NCI-H1694 treated with DMSO at 0.1 percent for 48 hours (cell line): ENCODE results near the gene NOP53.
A peak's percentile ranks its signal among the peaks of the same experiment; 100 is the strongest.
"Not testable (repeated sequence)": the region's sequence is repeated elsewhere in the genome, so short reads cannot be mapped to it uniquely, and the experiment has no call there.

ENCODE experiments used
- DNase-seq: peaks from one replicate; lab custom pipeline; 2025; lab: John Stamatoyannopoulos, UW

NOP53 gene

GRCh38 chr19:47777245-47778048, 32.1 kb downstream of the NOP53 start:
- not testable (repeated sequence) for DNase-seq

GRCh38 chr19:47778049-47778953, 33.0 kb downstream of the NOP53 start, which contains the start of gene SELENOW:
SELENOW (plus strand) TSS chr19:47778703; CDS start chr19:47778786, 83 bp downstream.
- peak; percentile 50 for DNase-seq

- no peak for DNase-seq
Measured at GRCh38 chr19:47778954-47779351, 33.6 kb downstream of the NOP53 start.

GRCh38 chr19:47779524-47780214, 34.3 kb downstream of the NOP53 start:
- no peak for DNase-seq

GRCh38 chr19:47780215-47780551, 34.8 kb downstream of the NOP53 start:
- no peak for DNase-seq

GRCh38 chr19:47781590-47782262, 36.4 kb downstream of the NOP53 start:
- no peak for DNase-seq

- no peak for DNase-seq
Measured at GRCh38 chr19:47786566-47786965, 41.2 kb downstream of the NOP53 start.

GRCh38 chr19:47787307-47787706, 42.0 kb downstream of the NOP53 start:
- DNase-seq: not testable (repeated sequence)

GRCh38 chr19:47789811-47790210, 44.5 kb downstream of the NOP53 start:
- DNase-seq: not testable (repeated sequence)

GRCh38 chr19:47790398-47790814, 45.1 kb downstream of the NOP53 start:
- peak; percentile 44 for DNase-seq

GRCh38 chr19:47792616-47793015, 47.3 kb downstream of the NOP53 start:
- no peak for DNase-seq

GRCh38 chr19:47794526-47794925, 49.2 kb downstream of the NOP53 start:
- no peak for DNase-seq

- DNase-seq: no peak
Measured at GRCh38 chr19:47796785-47797184, 51.4 kb downstream of the NOP53 start.

GRCh38 chr19:47797996-47798903, 52.9 kb downstream of the NOP53 start:
- DNase-seq: no peak

GRCh38 chr19:47798904-47799266, 53.5 kb downstream of the NOP53 start:
- DNase-seq: no peak

- no peak for DNase-seq
Measured at GRCh38 chr19:47801270-47801669, 55.9 kb downstream of the NOP53 start.

GRCh38 chr19:47802521-47803043, 57.2 kb downstream of the NOP53 start:
- no peak for DNase-seq

- DNase-seq: not testable (repeated sequence)
Measured at GRCh38 chr19:47803148-47803547, 57.8 kb downstream of the NOP53 start.

- not testable (repeated sequence) for DNase-seq
Measured at GRCh38 chr19:47803671-47804070, 58.3 kb downstream of the NOP53 start.

GRCh38 chr19:47804451-47804850, 59.1 kb downstream of the NOP53 start, which contains the start of gene TPRX1:
TPRX1 (minus strand) TSS chr19:47804551; CDS start chr19:47804539, 12 bp downstream.
- not testable (repeated sequence) for DNase-seq
